Naive B cell (primary cell): ENCODE data around the gene ZER1. TPM values are rescaled to one million over a fixed set of nuclear protein-coding genes. Genes with fewer than 3 reads are reported as not detected.
A peak's percentile ranks its signal among the peaks of the same experiment; 100 is the strongest.

Experiments
- ATAC-seq, 2 donors: fragments of 150-1000 bp; cut with Tn5 transposase; 2 replicates each; pipeline ENCODE4 v1.10.0; 2021; ENCODE audit warnings: low read depth in 2 of 2, mild to moderate bottlenecking in 2 of 2, moderate library complexity in 2 of 2
- DNase-seq: peaks from one replicate; pipeline ENCODE4 v3.0.0; 2022
- H3K27ac Mint-ChIP-seq, 6 donors: one replicate each; pipeline ENCODE4 v1.8.0; 2020 to 2022; ENCODE audit warnings: mild to moderate bottlenecking in 6 of 6, mixed read lengths in 6 of 6, moderate library complexity in 5 of 6, inconsistent platforms in 2 of 6
- H3K27me3 Mint-ChIP-seq, 3 donors: one replicate each; pipeline ENCODE4 v1.8.0; 2021 to 2022; ENCODE audit warnings: mixed read lengths in 3 of 3, mild to moderate bottlenecking in 1 of 3
- H3K36me3 Mint-ChIP-seq, 2 donors: one replicate each; pipeline ENCODE4 v1.8.0; 2020 to 2022; ENCODE audit warnings: mixed read lengths in 2 of 2, inconsistent platforms in 1 of 2, mild to moderate bottlenecking in 1 of 2
- H3K4me1 Mint-ChIP-seq, 3 donors: one replicate each; pipeline ENCODE4 v1.8.0; 2020 to 2022; ENCODE audit warnings: mixed read lengths in 3 of 3, inconsistent platforms in 1 of 3, mild to moderate bottlenecking in 1 of 3, moderate library complexity in 1 of 3
- H3K4me3 Mint-ChIP-seq, 8 donors: one replicate each; pipeline ENCODE4 v1.8.0; 2020 to 2022; ENCODE audit warnings: mild to moderate bottlenecking in 8 of 8, mixed read lengths in 8 of 8, moderate library complexity in 8 of 8, inconsistent platforms in 2 of 8
- H3K9me3 Mint-ChIP-seq, 7 donors: one replicate each; pipeline ENCODE4 v1.8.0; 2020 to 2022; ENCODE audit warnings: mixed read lengths in 7 of 7, mild to moderate bottlenecking in 5 of 7, inconsistent platforms in 2 of 7, moderate library complexity in 1 of 7
- polyA plus RNA-seq, 6 donors: library from polyadenylated mRNA; unstranded; fragments of 300-500 nt; fragmentation: Illumina TruSeq; gene quantifications; one replicate each; pipeline ENCODE4 v1.2.3, GENCODE V29; 2021; ENCODE audit warnings: low read depth in 6 of 6

ZER1 gene
- polyA plus RNA-seq, 6 donors from 2014 or later = 30.9 to 43.1 (median 33.0) TPM

GRCh38 chr9:128714586-128715435, 56.9 kb downstream of the ZER1 start:
- peak overlapping the region in 1 of 8 donors; percentile 42 for H3K4me3 Mint-ChIP-seq
- ATAC-seq (no peak), DNase-seq (no peak)
- peak overlapping the region in 1 of 6 donors; percentile 20 for H3K27ac Mint-ChIP-seq
- H3K36me3 Mint-ChIP-seq = no peaks in the 10 kb centered on the region
- H3K4me1 Mint-ChIP-seq = peaks cover 0 to 2% (median 0%) of the 10 kb centered on the region in 3 donors
- H3K9me3 Mint-ChIP-seq = no peaks in the 10 kb centered on the region
- H3K27me3 Mint-ChIP-seq = no peaks in the 10 kb centered on the region

GRCh38 chr9:128713941-128714573, 57.7 kb downstream of the ZER1 start:
- H3K4me3 Mint-ChIP-seq = no peak overlapping the region
- H3K27me3 Mint-ChIP-seq = no peaks in the 10 kb centered on the region
- H3K4me1 Mint-ChIP-seq = peaks cover 0 to 2% (median 0%) of the 10 kb centered on the region in 3 donors
- ATAC-seq (no peak), DNase-seq (no peak)
- peak overlapping the region in 1 of 6 donors; percentile 20 for H3K27ac Mint-ChIP-seq
- no peaks in the 10 kb centered on the region for H3K9me3 Mint-ChIP-seq
- no peaks in the 10 kb centered on the region for H3K36me3 Mint-ChIP-seq

GRCh38 chr9:128713411-128713780, 58.3 kb downstream of the ZER1 start:
- DNase-seq (no peak), ATAC-seq (no peak)
- H3K27me3 Mint-ChIP-seq = no peaks in the 10 kb centered on the region
- H3K9me3 Mint-ChIP-seq = no peaks in the 10 kb centered on the region
- peaks cover 0 to 2% (median 0%) of the 10 kb centered on the region in 3 donors for H3K4me1 Mint-ChIP-seq
- H3K36me3 Mint-ChIP-seq = no peaks in the 10 kb centered on the region
- no peak overlapping the region for H3K4me3 Mint-ChIP-seq
- H3K27ac Mint-ChIP-seq = no peak overlapping the region

GRCh38 chr9:128712451-128713410, 59.0 kb downstream of the ZER1 start:
- peaks cover 0 to 2% (median 0%) of the 10 kb centered on the region in 3 donors for H3K4me1 Mint-ChIP-seq
- H3K9me3 Mint-ChIP-seq = no peaks in the 10 kb centered on the region
- no peak for ATAC-seq
- H3K4me3 Mint-ChIP-seq = peak overlapping the region in 2 of 8 donors; percentile 42 to 45
- no peak overlapping the region for H3K27ac Mint-ChIP-seq
- no peak for DNase-seq
- no peaks in the 10 kb centered on the region for H3K27me3 Mint-ChIP-seq
- no peaks in the 10 kb centered on the region for H3K36me3 Mint-ChIP-seq

GRCh38 chr9:128707446-128707845, 64.3 kb downstream of the ZER1 start:
- Mint-ChIP-seq H3K27me3 (no peaks in the 10 kb centered on the region), H3K4me1 (peaks cover 6 to 7% (median 6%) of the 10 kb centered on the region in 3 donors), H3K36me3 (no peaks in the 10 kb centered on the region), H3K4me3 (no peak overlapping the region), H3K9me3 (no peaks in the 10 kb centered on the region), H3K27ac (no peak overlapping the region)
- no peak for DNase-seq
- no peak for ATAC-seq

GRCh38 chr9:128706671-128707381, 64.9 kb downstream of the ZER1 start:
- Mint-ChIP-seq H3K27ac (no peak overlapping the region), H3K27me3 (no peaks in the 10 kb centered on the region), H3K36me3 (no peaks in the 10 kb centered on the region), H3K4me3 (peak overlapping the region in 1 of 8 donors; percentile 30), H3K9me3 (no peaks in the 10 kb centered on the region), H3K4me1 (peaks cover 10 to 12% (median 10%) of the 10 kb centered on the region in 3 donors)
- no peak for ATAC-seq
- no peak for DNase-seq

- ATAC-seq (no peak), DNase-seq (no peak)
- no peaks in the 10 kb centered on the region for H3K9me3 Mint-ChIP-seq
- peak overlapping the region in 2 of 6 donors; percentile 50 to 81 for H3K27ac Mint-ChIP-seq
- peak overlapping the region in 1 of 8 donors; percentile 18 for H3K4me3 Mint-ChIP-seq
- no peaks in the 10 kb centered on the region for H3K36me3 Mint-ChIP-seq
- H3K4me1 Mint-ChIP-seq = peaks cover 16% of the 10 kb centered on the region in 3 donors
- H3K27me3 Mint-ChIP-seq = no peaks in the 10 kb centered on the region
Measured at GRCh38 chr9:128706045-128706444, 65.7 kb downstream of the ZER1 start.

GRCh38 chr9:128705051-128705965, 66.4 kb downstream of the ZER1 start:
- no peak for DNase-seq
- H3K27me3 Mint-ChIP-seq = no peaks in the 10 kb centered on the region
- H3K4me3 Mint-ChIP-seq = peak overlapping the region in 3 of 8 donors; percentile 59 to 76 (median 60)
- no peak for ATAC-seq
- H3K36me3 Mint-ChIP-seq = no peaks in the 10 kb centered on the region
- no peak overlapping the region for H3K27ac Mint-ChIP-seq
- peaks cover 16% of the 10 kb centered on the region in 3 donors for H3K4me1 Mint-ChIP-seq
- H3K9me3 Mint-ChIP-seq = no peaks in the 10 kb centered on the region

- Mint-ChIP-seq H3K36me3 (no peaks in the 10 kb centered on the region), H3K27me3 (no peaks in the 10 kb centered on the region), H3K27ac (no peak overlapping the region), H3K4me3 (peak overlapping the region in 7 of 8 donors; percentile 29 to 90 (median 81)), H3K4me1 (peaks cover 16% of the 10 kb centered on the region in 3 donors), H3K9me3 (no peaks in the 10 kb centered on the region)
- DNase-seq (no peak), ATAC-seq (no peak)
Measured at GRCh38 chr9:128704356-128704670, 67.4 kb downstream of the ZER1 start.

GRCh38 chr9:128703616-128704355, 67.9 kb downstream of the ZER1 start:
- Mint-ChIP-seq H3K27ac (peak overlapping the region in 1 of 6 donors; percentile 45), H3K4me3 (peak overlapping the region; percentile 76 to 90 (median 87)), H3K4me1 (peaks cover 16% of the 10 kb centered on the region in 3 donors), H3K9me3 (no peaks in the 10 kb centered on the region), H3K27me3 (no peaks in the 10 kb centered on the region), H3K36me3 (no peaks in the 10 kb centered on the region)
- DNase-seq (no peak), ATAC-seq (no peak)

- peak; percentile 35 to 36 for ATAC-seq
- peak overlapping the region in 3 of 6 donors; percentile 33 to 72 (median 45) for H3K27ac Mint-ChIP-seq
- no peaks in the 10 kb centered on the region for H3K36me3 Mint-ChIP-seq
- DNase-seq = no peak
- H3K27me3 Mint-ChIP-seq = no peaks in the 10 kb centered on the region
- peak overlapping the region; percentile 76 to 90 (median 87) for H3K4me3 Mint-ChIP-seq
- H3K4me1 Mint-ChIP-seq = peaks cover 16% of the 10 kb centered on the region in 3 donors
- no peaks in the 10 kb centered on the region for H3K9me3 Mint-ChIP-seq
Measured at GRCh38 chr9:128702949-128703615, 68.6 kb downstream of the ZER1 start.
